WTC11 (cell line): ENCODE results near the gene CDRT4. TPM values are rescaled to one million over a fixed set of nuclear protein-coding genes. Genes with fewer than 3 reads are reported as not detected.

Experiments used
- ATAC-seq: fragments of 200-7000 bp; cut with Tn5 transposase; 2 replicates; pipeline ENCODE4 v1.10.0; 2021; ENCODE audit warnings: mild to moderate bottlenecking, moderate library complexity
- CTCF ChIA-PET: fragments of 300-600 bp; sonication (Branson Sonifier 250); formaldehyde crosslinking; loops from one replicate; lab custom pipeline; 2021; ENCODE audit warnings: antibody characterized with exemption; lab: Charles Lee
- POLR2A ChIA-PET: fragments of 350-600 bp; sonication (Branson Sonifier 250); formaldehyde crosslinking; loops from one replicate; lab custom pipeline; 2021; ENCODE audit warnings: antibody characterized with exemption; lab: Charles Lee
- DNase-seq: peaks from one replicate; pipeline ENCODE4 v3.0.0; 2021; ENCODE audit warnings: low spot score
- H3K27ac Mint-ChIP-seq: 2 replicates; pipeline ENCODE4 v1.8.0; 2021; ENCODE audit warnings: mixed read lengths
- H3K27me3 Mint-ChIP-seq: 2 replicates; pipeline ENCODE4 v1.8.0; 2021; ENCODE audit warnings: low read depth, mild to moderate bottlenecking, moderate library complexity, mixed read lengths
- H3K36me3 Mint-ChIP-seq: 2 replicates; pipeline ENCODE4 v1.8.0; 2021; ENCODE audit warnings: mixed read lengths
- H3K4me1 Mint-ChIP-seq: 2 replicates; pipeline ENCODE4 v1.8.0; 2022; ENCODE audit warnings: mixed read lengths
- H3K4me3 Mint-ChIP-seq: 2 replicates; pipeline ENCODE4 v1.8.0; 2021; ENCODE audit warnings: mild to moderate bottlenecking, moderate library complexity, mixed read lengths
- H3K9me3 Mint-ChIP-seq: 2 replicates; pipeline ENCODE4 v1.8.0; 2021; ENCODE audit warnings: mixed read lengths
- CDX4 ChIP-seq: fragments of 250-450 bp; sonication (Bioruptor Pico); IDR thresholded peaks from 2 replicates; pipeline ENCODE4 v1.9.0; 2021; ENCODE audit warnings: moderate library complexity, mild to moderate bottlenecking, inconsistent platforms, borderline replicate concordance
- CTCF ChIP-seq: fragments of 200-600 bp; IDR thresholded peaks from 2 replicates; pipeline ENCODE4 v1.8.0; 2022; ENCODE audit warnings: antibody characterized with exemption
- E2F1 ChIP-seq: sonication (generic); formaldehyde crosslinking; IDR thresholded peaks from 2 replicates; pipeline ENCODE4 v1.8.0; 2022; ENCODE audit warnings: mild to moderate bottlenecking, missing genetic modification reagents
- GABPB1 ChIP-seq: sonication (generic); formaldehyde crosslinking; IDR thresholded peaks from 2 replicates; pipeline ENCODE4 v1.8.1; 2023; ENCODE audit warnings: mild to moderate bottlenecking, missing genetic modification reagents
- NFE2L1 ChIP-seq: sonication (generic); formaldehyde crosslinking; IDR thresholded peaks from 2 replicates; pipeline ENCODE4 v1.8.1; 2023; ENCODE audit warnings: missing genetic modification reagents
- NFYB ChIP-seq: sonication (generic); formaldehyde crosslinking; conservative IDR thresholded peaks from 2 replicates; pipeline ENCODE4 v1.8.0; 2022; ENCODE audit warnings: low read depth, missing genetic modification reagents
- OVOL2 ChIP-seq: fragments of 250-450 bp; sonication (Bioruptor Pico); IDR thresholded peaks from 2 replicates; pipeline ENCODE4 v1.9.0; 2021; ENCODE audit warnings: mild to moderate bottlenecking, borderline replicate concordance
- USF1 ChIP-seq: sonication (generic); formaldehyde crosslinking; IDR thresholded peaks from 2 replicates; pipeline ENCODE4 v1.8.0; 2022; ENCODE audit warnings: mild to moderate bottlenecking, missing genetic modification reagents
- ZNF317 ChIP-seq: sonication (generic); formaldehyde crosslinking; IDR thresholded peaks from 2 replicates; pipeline ENCODE4 v1.8.1; 2023; ENCODE audit warnings: low read depth, mild to moderate bottlenecking, moderate library complexity, missing genetic modification reagents, borderline replicate concordance
- ZNF396 ChIP-seq: fragments of 250-450 bp; sonication (Bioruptor Pico); IDR thresholded peaks from 2 replicates; pipeline ENCODE4 v1.8.0; 2021; ENCODE audit warnings: mild to moderate bottlenecking, moderate library complexity, borderline replicate concordance
- ZNF416 ChIP-seq: fragments of 250-450 bp; sonication (Bioruptor Pico); IDR thresholded peaks from 2 replicates; pipeline ENCODE4 v1.9.0; 2021; ENCODE audit warnings: mild to moderate bottlenecking, inconsistent platforms
- total RNA-seq: library from RNA; stranded (reverse); gene quantifications from 3 replicates; pipeline ENCODE4 v1.2.3, GENCODE V29; 2021
- TF ChIP-seq, protein P1 (sequence below): sonication (generic); formaldehyde crosslinking; IDR thresholded peaks from 2 replicates; pipeline ENCODE4 v1.8.1; 2023; ENCODE audit warnings: mild to moderate bottlenecking, missing genetic modification reagents, moderate library complexity
- TF ChIP-seq, protein P2 (sequence below): sonication (generic); formaldehyde crosslinking; IDR thresholded peaks from 2 replicates; pipeline ENCODE4 v1.8.1; 2022; ENCODE audit warnings: low read depth, mild to moderate bottlenecking, moderate library complexity, missing genetic modification reagents, borderline replicate concordance

The CDRT4 gene
- total RNA-seq, 1 experiment from 2014 or later: 4.9 TPM

GRCh38 chr17:15498107-15498506 is 30.7 kb upstream of the CDRT4 start:
- POLR2A ChIA-PET: no interaction called here
- CTCF ChIA-PET: interaction anchor here (0.6 to 1.5 kb wide), 4 partner anchors 65 to 250 kb away, joined by 3 to 5 read pairs (median 4); no protein-coding TSS in a partner anchor
- Mint-ChIP-seq H3K9me3 (peaks cover 3% of the 10 kb centered on the region; the same call in 1 of the 2 replicates), H3K4me1 (peaks cover 22% of the 10 kb centered on the region), H3K27ac (no peak overlapping the region), H3K4me3 (no peak overlapping the region), H3K36me3 (peaks cover 39% of the 10 kb centered on the region), H3K27me3 (no peaks in the 10 kb centered on the region)
- peak; percentile 24 for DNase-seq
- TF ChIP-seq OVOL2 (CRISPR knock-in tag): no peak
- TF ChIP-seq ZNF396: no peak
- peak; percentile 52 for TF ChIP-seq NFYB (CRISPR knock-in tag)
- TF ChIP-seq, protein P1, sequence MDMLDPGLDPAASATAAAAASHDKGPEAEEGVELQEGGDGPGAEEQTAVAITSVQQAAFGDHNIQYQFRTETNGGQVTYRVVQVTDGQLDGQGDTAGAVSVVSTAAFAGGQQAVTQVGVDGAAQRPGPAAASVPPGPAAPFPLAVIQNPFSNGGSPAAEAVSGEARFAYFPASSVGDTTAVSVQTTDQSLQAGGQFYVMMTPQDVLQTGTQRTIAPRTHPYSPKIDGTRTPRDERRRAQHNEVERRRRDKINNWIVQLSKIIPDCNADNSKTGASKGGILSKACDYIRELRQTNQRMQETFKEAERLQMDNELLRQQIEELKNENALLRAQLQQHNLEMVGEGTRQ (CRISPR knock-in tag): peak; percentile 94
- no peak for TF ChIP-seq ZNF416
- no peak for TF ChIP-seq CDX4
- no peak for TF ChIP-seq GABPB1 (CRISPR knock-in tag)
- TF ChIP-seq, protein P2, sequence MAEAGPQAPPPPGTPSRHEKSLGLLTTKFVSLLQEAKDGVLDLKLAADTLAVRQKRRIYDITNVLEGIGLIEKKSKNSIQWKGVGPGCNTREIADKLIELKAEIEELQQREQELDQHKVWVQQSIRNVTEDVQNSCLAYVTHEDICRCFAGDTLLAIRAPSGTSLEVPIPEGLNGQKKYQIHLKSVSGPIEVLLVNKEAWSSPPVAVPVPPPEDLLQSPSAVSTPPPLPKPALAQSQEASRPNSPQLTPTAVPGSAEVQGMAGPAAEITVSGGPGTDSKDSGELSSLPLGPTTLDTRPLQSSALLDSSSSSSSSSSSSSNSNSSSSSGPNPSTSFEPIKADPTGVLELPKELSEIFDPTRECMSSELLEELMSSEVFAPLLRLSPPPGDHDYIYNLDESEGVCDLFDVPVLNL (CRISPR knock-in tag): no peak
- no peak for TF ChIP-seq ZNF317 (CRISPR knock-in tag)
- peak; percentile 94 for TF ChIP-seq USF1
- peak; percentile 47 for ATAC-seq

DNA sequence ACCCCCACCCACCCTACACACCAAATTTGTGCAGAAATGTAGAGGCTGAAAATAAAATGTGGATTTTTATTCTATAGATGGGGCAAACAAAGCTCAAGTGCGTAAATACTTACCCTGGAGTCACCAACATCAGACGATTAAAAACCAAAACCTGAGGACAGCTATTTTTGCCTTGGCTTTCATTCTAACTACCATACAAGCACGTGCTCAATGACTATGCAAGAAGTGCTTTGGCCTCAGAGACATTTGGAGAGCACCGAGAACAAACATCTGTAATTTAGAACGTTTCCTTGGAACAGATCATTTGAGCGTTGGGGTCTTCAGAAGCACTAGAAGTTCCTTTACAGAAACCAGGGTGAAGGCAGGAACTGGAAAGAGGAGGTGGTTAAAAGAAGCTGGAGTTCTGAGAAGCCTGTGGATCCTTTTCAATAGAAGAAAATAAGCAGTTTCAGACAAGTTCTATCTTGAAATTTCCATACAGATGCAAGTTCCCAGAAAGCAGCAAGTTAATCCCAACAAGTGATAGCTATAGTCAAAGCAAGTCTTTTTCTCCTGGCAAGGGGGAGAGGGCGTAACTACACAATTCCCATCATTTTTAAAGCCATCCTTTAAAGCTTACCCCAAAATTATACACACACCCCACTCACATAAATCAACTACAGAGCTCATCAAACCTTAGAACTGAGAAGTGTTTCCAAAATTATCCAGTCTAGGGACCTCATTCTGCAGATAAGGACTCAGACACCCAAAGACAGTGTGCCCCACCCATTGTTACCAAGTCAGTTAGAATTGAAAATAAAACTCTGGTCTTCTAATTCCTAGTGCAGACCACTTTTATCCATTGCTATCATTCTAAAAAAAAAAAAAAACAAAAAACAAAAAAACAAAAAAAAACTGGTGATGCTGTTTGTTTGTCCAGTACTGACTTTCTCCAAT is 29.6 kb upstream of the CDRT4 start:
- no peaks in the 10 kb centered on the region for H3K27me3 Mint-ChIP-seq
- H3K36me3 Mint-ChIP-seq: peaks cover 39% of the 10 kb centered on the region

More for the DNA sequence above, 29.6 kb upstream of the CDRT4 start:
- H3K27ac Mint-ChIP-seq: no peak overlapping the region
- CTCF ChIA-PET: no interaction called here
- TF ChIP-seq E2F1 (CRISPR knock-in tag) (no peak), NFE2L1 (no peak), CTCF (no peak)
- TF ChIP-seq, all 79 proteins: peak for 0
- POLR2A ChIA-PET: no interaction called here
- Mint-ChIP-seq H3K4me1 (peaks cover 22% of the 10 kb centered on the region), H3K4me3 (no peak overlapping the region), H3K9me3 (peaks cover 3% of the 10 kb centered on the region; the same call in 1 of the 2 replicates)
- ATAC-seq (no peak), DNase-seq (no peak)
